HepG2 (cell line): ENCODE results near the gene ATG16L2. TPM values are rescaled to one million over a fixed set of nuclear protein-coding genes. Genes with fewer than 3 reads are reported as not detected.
A peak's percentile ranks its signal among the peaks of the same experiment; 100 is the strongest.

Source experiments
- ARID4A ChIP-seq: sonication (generic); formaldehyde crosslinking; IDR thresholded peaks from 2 replicates; pipeline ENCODE4 v1.5.0; 2020; ENCODE audit warnings: mild to moderate bottlenecking, missing genetic modification reagents, borderline replicate concordance
- ASH2L ChIP-seq: fragments of 300-600, 200-600 bp; sonication (generic); IDR thresholded peaks from 2 replicates; pipeline ENCODE4 v1.7.0; 2017; ENCODE audit warnings: low read depth, mild to moderate bottlenecking, moderate library complexity, mixed read lengths, low read length; ENCODE audit not compliant: insufficient read length
- FOXP1 ChIP-seq, 2 experiments: fragments of 450-650 bp in 1 of 2; IDR thresholded peaks; 2 replicates each; pipeline ENCODE4 v1.6.1; 2017 to 2018; ENCODE audit warnings: antibody characterized with exemption in 1 of 2
- HIVEP1 ChIP-seq: sonication (generic); formaldehyde crosslinking; IDR thresholded peaks from 2 replicates; pipeline ENCODE4 v1.4.0; 2020; ENCODE audit warnings: mild to moderate bottlenecking, missing genetic modification reagents
- HMG20B ChIP-seq: conservative IDR thresholded peaks from 2 replicates; pipeline ENCODE4 v1.6.1; 2016; ENCODE audit warnings: missing genetic modification reagents, missing compliant biosample characterization
- HOXA9 ChIP-seq: sonication (generic); formaldehyde crosslinking; IDR thresholded peaks from 2 replicates; pipeline ENCODE4 v1.8.1; 2022; ENCODE audit warnings: missing genetic modification reagents, mild to moderate bottlenecking, moderate library complexity, borderline replicate concordance
- KLF15 ChIP-seq: sonication (generic); formaldehyde crosslinking; IDR thresholded peaks from 2 replicates; pipeline ENCODE4 v1.8.1; 2023; ENCODE audit warnings: borderline replicate concordance, mild to moderate bottlenecking, inconsistent platforms, missing genetic modification reagents, mixed read lengths
- NFKB2 ChIP-seq: sonication (generic); formaldehyde crosslinking; IDR thresholded peaks from 2 replicates; pipeline ENCODE4 v1.4.0; 2020; ENCODE audit warnings: missing genetic modification reagents, borderline replicate concordance
- PHF21A ChIP-seq: sonication (generic); formaldehyde crosslinking; IDR thresholded peaks from 2 replicates; pipeline ENCODE4 v1.5.0; 2020; ENCODE audit warnings: mild to moderate bottlenecking, missing genetic modification reagents
- SMYD3 ChIP-seq: sonication (generic); formaldehyde crosslinking; IDR thresholded peaks from 2 replicates; pipeline ENCODE4 v1.8.1; 2023; ENCODE audit warnings: mild to moderate bottlenecking, missing genetic modification reagents
- TOPORS ChIP-seq: sonication (generic); formaldehyde crosslinking; IDR thresholded peaks from 2 replicates; pipeline ENCODE4 v1.8.0; 2023; ENCODE audit warnings: mild to moderate bottlenecking, missing genetic modification reagents
- TSC22D2 ChIP-seq: sonication (generic); formaldehyde crosslinking; IDR thresholded peaks from 2 replicates; pipeline ENCODE4 v1.5.1; 2020; ENCODE audit warnings: missing genetic modification reagents, mild to moderate bottlenecking, borderline replicate concordance
- ZBTB20 ChIP-seq: sonication (generic); formaldehyde crosslinking; IDR thresholded peaks from 2 replicates; pipeline ENCODE4 v1.8.1; 2023; ENCODE audit warnings: missing genetic modification reagents, low read depth, mild to moderate bottlenecking, borderline replicate concordance
- ZBTB21 ChIP-seq: sonication (generic); formaldehyde crosslinking; IDR thresholded peaks from 2 replicates; pipeline ENCODE4 v1.4.0; 2020; ENCODE audit warnings: missing genetic modification reagents
- ZMAT3 ChIP-seq: sonication (generic); formaldehyde crosslinking; conservative IDR thresholded peaks from 2 replicates; pipeline ENCODE4 v1.7.0; 2021; ENCODE audit warnings: missing genetic modification reagents
- ZNF253 ChIP-seq: sonication (generic); formaldehyde crosslinking; IDR thresholded peaks from 2 replicates; pipeline ENCODE4 v1.8.0; 2022; ENCODE audit warnings: mild to moderate bottlenecking, missing genetic modification reagents, borderline replicate concordance
- ZNF260 ChIP-seq: sonication (generic); formaldehyde crosslinking; IDR thresholded peaks from 2 replicates; pipeline ENCODE4 v1.4.0; 2020; ENCODE audit warnings: missing genetic modification reagents, low read depth, mild to moderate bottlenecking, borderline replicate concordance
- ZNF34 ChIP-seq: sonication (generic); formaldehyde crosslinking; IDR thresholded peaks from 2 replicates; pipeline ENCODE4 v1.4.0; 2020; ENCODE audit warnings: mild to moderate bottlenecking, missing genetic modification reagents, borderline replicate concordance
- ZNF451 ChIP-seq: sonication (generic); formaldehyde crosslinking; IDR thresholded peaks from 2 replicates; pipeline ENCODE4 v1.5.0; 2020; ENCODE audit warnings: mild to moderate bottlenecking, missing genetic modification reagents
- ZNF468 ChIP-seq: sonication (generic); formaldehyde crosslinking; IDR thresholded peaks from 2 replicates; pipeline ENCODE4 v1.8.0; 2022; ENCODE audit warnings: mild to moderate bottlenecking, moderate library complexity, missing genetic modification reagents
- ZNF546 ChIP-seq: sonication (generic); formaldehyde crosslinking; conservative IDR thresholded peaks from 2 replicates; pipeline ENCODE4 v1.8.1; 2023; ENCODE audit warnings: mild to moderate bottlenecking, missing genetic modification reagents
- ZNF550 ChIP-seq: sonication (generic); formaldehyde crosslinking; IDR thresholded peaks from 2 replicates; pipeline ENCODE4 v1.4.0; 2020; ENCODE audit warnings: mild to moderate bottlenecking, missing genetic modification reagents, borderline replicate concordance
- ZNF567 ChIP-seq: sonication (generic); formaldehyde crosslinking; IDR thresholded peaks from 2 replicates; pipeline ENCODE4 v1.8.1; 2023; ENCODE audit warnings: mild to moderate bottlenecking, missing genetic modification reagents, borderline replicate concordance
- ZSCAN21 ChIP-seq: sonication (generic); formaldehyde crosslinking; IDR thresholded peaks from 2 replicates; pipeline ENCODE4 v1.8.0; 2022; ENCODE audit warnings: mild to moderate bottlenecking, missing genetic modification reagents, moderate library complexity, borderline replicate concordance
- polyA plus RNA-seq, 8 experiments: library from polyadenylated mRNA; depleted of rRNA in 3 of 8; stranded (reverse) in 7 of 8; unstranded in 1 of 8; fragments of >200 nt; fragmentation: Illumina TruSeq in 4 of 8; extraction: Trizol in 4 of 8; gene quantifications; 2 replicates each; pipeline versions ENCODE4 v1.2.1 to v1.2.3, GENCODE V29; 2011 to 2016; ENCODE audit warnings: low read depth in 4 of 8, missing spikeins in 1 of 8, mixed read lengths in 1 of 8; ENCODE audit not compliant: insufficient read depth in 1 of 8
- total RNA-seq, 5 experiments: library from RNA; depleted of rRNA; stranded (reverse); fragments of >200 nt; fragmentation: Illumina TruSeq; extraction: Trizol; gene quantifications; 2 replicates each; pipeline ENCODE4 v1.2.3, GENCODE V29; 2016; ENCODE audit warnings: low read depth in 1 of 5
- TF ChIP-seq, protein P1 (sequence below): sonication (generic); formaldehyde crosslinking; IDR thresholded peaks from 2 replicates; pipeline ENCODE4 v1.4.0; 2020; ENCODE audit warnings: missing genetic modification reagents, borderline replicate concordance

ATG16L2 gene
- total and polyA plus RNA-seq, 2 of the 13 experiments (the other 11 are each of a cell fraction or from before 2014, with no cell fraction given), result 6.2 to 14.8 TPM

GRCh38 chr11:72813740-72814285 lies 398 bp upstream of the ATG16L2 start (continued):
- TF ChIP-seq SMYD3 (CRISPR knock-in tag) (no peak), ZNF468 (CRISPR knock-in tag) (no peak), ZNF34 (CRISPR knock-in tag) (0 out of 2 replicates have a peak, but pooled peaks have one; percentile 42), HOXA9 (CRISPR knock-in tag) (no peak; the same call in 1 of the 2 replicates), ZNF546 (CRISPR knock-in tag) (no peak), HMG20B (CRISPR knock-in tag) (0 out of 2 replicates have a peak, but pooled peaks have one; percentile 6), HIVEP1 (CRISPR knock-in tag) (peak; percentile 99), TSC22D2 (CRISPR knock-in tag) (peak; percentile 21; the same call in 1 of the 2 replicates), PHF21A (no peak), ASH2L (peak; percentile 68), ZNF451 (no peak; the same call in none of the 2 replicates), TOPORS (peak; percentile 3; the same call in 1 of the 2 replicates), ZNF567 (CRISPR knock-in tag) (0 out of 2 replicates have a peak, but pooled peaks have one; percentile 46), ZNF253 (no peak), ZNF260 (no peak), FOXP1 (IDR thresholded peaks at IDR 0.05) (no peak), FOXP1 (CRISPR knock-in tag; IDR thresholded peaks at IDR 0.05) (no peak), KLF15 (peak; percentile 75; the same call in 1 of the 2 replicates), ARID4A (CRISPR knock-in tag) (no peak; the same call in 1 of the 2 replicates), ZMAT3 (no peak), ZBTB20 (CRISPR knock-in tag) (0 out of 2 replicates have a peak, but pooled peaks have one; percentile 28), NFKB2 (peak; percentile 39), ZNF550 (CRISPR knock-in tag) (no peak), ZSCAN21 (CRISPR knock-in tag) (peak; percentile 51; the same call in 1 of the 2 replicates), ZBTB21 (peak; percentile 24; the same call in 1 of the 2 replicates)
- TF ChIP-seq, protein P1, sequence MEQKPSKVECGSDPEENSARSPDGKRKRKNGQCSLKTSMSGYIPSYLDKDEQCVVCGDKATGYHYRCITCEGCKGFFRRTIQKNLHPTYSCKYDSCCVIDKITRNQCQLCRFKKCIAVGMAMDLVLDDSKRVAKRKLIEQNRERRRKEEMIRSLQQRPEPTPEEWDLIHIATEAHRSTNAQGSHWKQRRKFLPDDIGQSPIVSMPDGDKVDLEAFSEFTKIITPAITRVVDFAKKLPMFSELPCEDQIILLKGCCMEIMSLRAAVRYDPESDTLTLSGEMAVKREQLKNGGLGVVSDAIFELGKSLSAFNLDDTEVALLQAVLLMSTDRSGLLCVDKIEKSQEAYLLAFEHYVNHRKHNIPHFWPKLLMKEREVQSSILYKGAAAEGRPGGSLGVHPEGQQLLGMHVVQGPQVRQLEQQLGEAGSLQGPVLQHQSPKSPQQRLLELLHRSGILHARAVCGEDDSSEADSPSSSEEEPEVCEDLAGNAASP, result peak; percentile 67
